ENCODE data around the gene VAC14. TPM values are rescaled to one million over a fixed set of nuclear protein-coding genes. Genes with fewer than 3 reads are reported as not detected.
A peak's percentile ranks its signal among the peaks of the same experiment; 100 is the strongest.

VAC14 gene
- total RNA-seq, 4 donors from 2014 or later, result 18.6 to 32.2 (median 25.9) TPM

DNA sequence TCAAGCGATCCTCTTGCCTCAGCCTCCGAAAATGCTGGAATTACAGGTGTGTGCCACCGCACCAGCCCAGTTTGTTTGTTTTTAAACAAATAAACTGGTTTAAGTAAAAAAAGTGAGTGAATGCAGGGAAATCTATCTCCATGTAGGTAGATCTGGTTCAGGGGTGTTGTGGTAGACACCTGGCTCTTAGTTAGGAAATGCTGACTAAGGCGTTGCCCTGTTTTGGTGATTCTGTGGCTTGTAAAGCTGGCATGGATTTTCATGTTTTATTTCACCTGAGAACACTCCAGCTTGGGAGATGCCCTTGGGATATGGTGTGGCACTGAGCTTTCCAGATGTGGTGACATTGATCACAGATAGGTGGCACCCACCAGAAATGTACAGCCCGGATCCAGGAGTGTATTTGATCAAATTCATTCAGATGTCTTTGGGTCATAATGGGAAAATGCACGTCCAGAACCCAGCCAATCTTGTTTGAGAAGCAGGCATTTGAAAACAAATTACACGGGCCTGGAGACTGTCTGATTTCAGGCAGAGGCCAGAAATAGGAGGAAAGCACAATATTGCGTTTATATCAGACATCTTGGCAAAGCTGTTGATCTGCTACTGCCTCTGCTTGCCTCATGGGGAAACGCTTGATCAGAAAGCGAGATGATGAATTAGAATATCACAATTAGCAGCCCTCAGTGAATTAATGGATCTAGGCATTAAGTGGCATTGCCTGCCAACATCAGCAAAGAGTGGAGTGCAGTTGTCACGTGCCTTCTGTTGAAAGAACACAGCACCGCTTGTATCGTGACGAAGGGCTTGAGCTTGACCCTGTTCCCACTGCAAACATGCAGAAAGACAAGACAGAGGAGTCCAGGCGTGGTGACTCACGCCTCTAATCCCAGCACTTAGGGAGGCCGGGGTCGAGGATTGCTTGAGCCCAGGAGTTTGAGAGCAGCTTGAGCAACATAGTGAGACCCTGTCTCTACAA lies 161.9 kb downstream of the VAC14 start:
- Histone ChIP-seq H3K27me3 (no peaks in the 10 kb centered on the region), H3K9me3 (no peaks in the 10 kb centered on the region), H3K27ac (peak overlapping the region in 3 of 4 donors; percentile 37 to 72 (median 57)), H3K4me1 (peaks cover 8 to 26% (median 13%) of the 10 kb centered on the region in 3 donors), H3K36me3 (no peaks in the 10 kb centered on the region), H3K4me3 (peak overlapping the region in 1 of 4 donors; percentile 13)
- no peak for TF ChIP-seq POLR2A (IDR thresholded peaks at IDR 0.05)
- TF ChIP-seq, protein P1, sequence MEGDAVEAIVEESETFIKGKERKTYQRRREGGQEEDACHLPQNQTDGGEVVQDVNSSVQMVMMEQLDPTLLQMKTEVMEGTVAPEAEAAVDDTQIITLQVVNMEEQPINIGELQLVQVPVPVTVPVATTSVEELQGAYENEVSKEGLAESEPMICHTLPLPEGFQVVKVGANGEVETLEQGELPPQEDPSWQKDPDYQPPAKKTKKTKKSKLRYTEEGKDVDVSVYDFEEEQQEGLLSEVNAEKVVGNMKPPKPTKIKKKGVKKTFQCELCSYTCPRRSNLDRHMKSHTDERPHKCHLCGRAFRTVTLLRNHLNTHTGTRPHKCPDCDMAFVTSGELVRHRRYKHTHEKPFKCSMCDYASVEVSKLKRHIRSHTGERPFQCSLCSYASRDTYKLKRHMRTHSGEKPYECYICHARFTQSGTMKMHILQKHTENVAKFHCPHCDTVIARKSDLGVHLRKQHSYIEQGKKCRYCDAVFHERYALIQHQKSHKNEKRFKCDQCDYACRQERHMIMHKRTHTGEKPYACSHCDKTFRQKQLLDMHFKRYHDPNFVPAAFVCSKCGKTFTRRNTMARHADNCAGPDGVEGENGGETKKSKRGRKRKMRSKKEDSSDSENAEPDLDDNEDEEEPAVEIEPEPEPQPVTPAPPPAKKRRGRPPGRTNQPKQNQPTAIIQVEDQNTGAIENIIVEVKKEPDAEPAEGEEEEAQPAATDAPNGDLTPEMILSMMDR (IDR thresholded peaks at IDR 0.05), result peak in 1 of 6 experiments; percentile 6
- intact Hi-C loops (cut with DNase I), result no loop called here
- DNase-seq, result no peak
- WGBS, 2 donors, result 35 to 60% methylated on average over 18 of the region's 18 CpGs

Other genes starting within 250 kb of the VAC14 start
- 10 to 100 TPM in 2 of 4 donors, 1 to 10 TPM in 2; 3.2 to 26.6 (median 9.1) TPM for gene IL34, start 154.6 kb downstream of the VAC14 start, total RNA-seq
- gene MTSS2, start 115.1 kb downstream of the VAC14 start, total RNA-seq, result 10 to 100 TPM; 15.5 to 39.7 (median 27.5) TPM

Measured in esophagus squamous epithelium (tissue), 5 donors.